Measurements from ENCODE around the gene DYRK2.

DNA sequence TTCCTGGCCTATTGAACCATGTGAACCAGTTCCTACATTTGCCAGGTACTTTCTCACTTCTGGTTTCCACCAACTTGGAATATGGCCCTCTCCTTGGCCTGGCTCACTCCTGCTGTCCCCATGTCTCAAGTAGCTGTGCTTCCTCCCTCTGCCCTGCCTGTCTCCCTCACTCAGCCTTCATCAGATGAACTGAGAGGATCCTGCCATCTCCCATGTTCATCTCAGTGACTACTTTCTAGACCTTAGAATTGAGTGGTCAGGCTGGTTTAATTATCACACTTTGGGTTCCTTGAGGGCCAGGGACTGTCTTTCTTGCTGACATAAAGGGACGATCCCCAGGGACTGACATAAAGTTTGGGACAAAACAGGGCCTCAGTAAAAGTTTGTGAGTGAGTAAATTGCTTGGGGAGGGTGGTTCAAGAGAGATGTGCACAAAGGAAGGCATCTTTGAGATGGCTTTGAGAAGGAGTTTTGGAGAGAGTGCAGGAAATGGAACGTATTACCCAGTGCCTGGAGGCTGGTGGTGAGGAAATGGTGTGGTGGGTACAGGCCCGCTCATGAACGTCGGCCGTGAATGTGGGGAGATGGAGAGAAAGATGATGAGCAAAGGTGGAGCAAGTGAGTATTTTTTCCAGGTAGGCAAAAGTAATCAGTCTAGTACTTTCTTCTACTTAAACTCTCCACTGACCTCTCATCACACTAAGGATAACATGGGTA, 20.8 kb downstream of the DYRK2 start:
- TF ChIP-seq EP300 (IDR thresholded peaks at IDR 0.05; ENCODE audit: borderline replicate concordance) (no peak), ZBTB7A (IDR thresholded peaks at IDR 0.05; ENCODE audit: low read depth) (no peak), EGR1 (IDR thresholded peaks at IDR 0.05) (no peak), MAX (IDR thresholded peaks at IDR 0.05) (no peak), CREB1 (IDR thresholded peaks at IDR 0.05; ENCODE audit: low read depth) (no peak), YY1 (IDR thresholded peaks at IDR 0.05; ENCODE audit: low read depth) (no peak), REST (IDR thresholded peaks at IDR 0.05; ENCODE audit: low read depth) (no peak), CEBPB (IDR thresholded peaks at IDR 0.05) (no peak), FOXM1 (IDR thresholded peaks at IDR 0.05; ENCODE audit: borderline replicate concordance, low read depth) (no peak), TEAD4 (IDR thresholded peaks at IDR 0.05) (no peak)

Measured in Ishikawa (cell line).